A673 (cell line): ENCODE results near the gene SYT9.

ENCODE experiments used
- EZH2 ChIP-seq: fragments of 200-600 bp; sonication (generic); IDR thresholded peaks from 2 replicates; pipeline ENCODE4 v1.6.1; 2017; ENCODE audit warnings: borderline replicate concordance, low read depth, mild to moderate bottlenecking, mixed read lengths, antibody characterized with exemption, low read length; ENCODE audit not compliant: poor library complexity, severe bottlenecking
- TF ChIP-seq, protein P1 (sequence below): fragments of 300-800, 200-600 bp; sonication (generic); conservative IDR thresholded peaks from 2 replicates; pipeline ENCODE4 v1.5.1; 2017; ENCODE audit warnings: low read depth, mild to moderate bottlenecking, antibody characterized with exemption, low read length, moderate library complexity, mixed read lengths

- TF ChIP-seq, protein P1, sequence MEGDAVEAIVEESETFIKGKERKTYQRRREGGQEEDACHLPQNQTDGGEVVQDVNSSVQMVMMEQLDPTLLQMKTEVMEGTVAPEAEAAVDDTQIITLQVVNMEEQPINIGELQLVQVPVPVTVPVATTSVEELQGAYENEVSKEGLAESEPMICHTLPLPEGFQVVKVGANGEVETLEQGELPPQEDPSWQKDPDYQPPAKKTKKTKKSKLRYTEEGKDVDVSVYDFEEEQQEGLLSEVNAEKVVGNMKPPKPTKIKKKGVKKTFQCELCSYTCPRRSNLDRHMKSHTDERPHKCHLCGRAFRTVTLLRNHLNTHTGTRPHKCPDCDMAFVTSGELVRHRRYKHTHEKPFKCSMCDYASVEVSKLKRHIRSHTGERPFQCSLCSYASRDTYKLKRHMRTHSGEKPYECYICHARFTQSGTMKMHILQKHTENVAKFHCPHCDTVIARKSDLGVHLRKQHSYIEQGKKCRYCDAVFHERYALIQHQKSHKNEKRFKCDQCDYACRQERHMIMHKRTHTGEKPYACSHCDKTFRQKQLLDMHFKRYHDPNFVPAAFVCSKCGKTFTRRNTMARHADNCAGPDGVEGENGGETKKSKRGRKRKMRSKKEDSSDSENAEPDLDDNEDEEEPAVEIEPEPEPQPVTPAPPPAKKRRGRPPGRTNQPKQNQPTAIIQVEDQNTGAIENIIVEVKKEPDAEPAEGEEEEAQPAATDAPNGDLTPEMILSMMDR = no peak
- no peak for TF ChIP-seq EZH2
Observed at GRCh38 chr11:7250166-7250565, 1.5 kb upstream of the SYT9 start.
